H1 (cell line): ENCODE data around the gene EPX. TPM values are rescaled to one million over a fixed set of nuclear protein-coding genes. Genes with fewer than 3 reads are reported as not detected.

Experiments
- CTCF ChIA-PET: fragments of 300-600 bp; sonication (Branson Sonifier 250); formaldehyde crosslinking; loops from one replicate; lab custom pipeline; 2021; ENCODE audit not compliant: partially characterized antibody; lab: Charles Lee
- POLR2A ChIA-PET: fragments of 300-600 bp; sonication (Branson Sonifier 250); formaldehyde crosslinking; loops from one replicate; lab custom pipeline; 2021; ENCODE audit warnings: inconsistent platforms; ENCODE audit not compliant: partially characterized antibody; lab: Charles Lee
- DNase-seq, 2 experiments: peaks; one replicate each; pipeline versions ENCODE4 v3.0.0 to v3.0.0-alpha.2; 2010 to 2022; ENCODE audit warnings: low spot score in 2 of 2, low read depth in 1 of 2, mixed read lengths in 1 of 2
- FAIRE-seq: peaks from 2 replicates; lab custom pipeline; 2011; peaks lifted over from hg19 to GRCh38; lab: Jason Lieb, UNC
- H2AFZ ChIP-seq: 2 replicates; pipeline ENCODE4 v1.8.1; 2012; ENCODE audit warnings: low read length, inconsistent platforms
- H2AK5ac ChIP-seq: 2 replicates; pipeline ENCODE4 v1.6.1; 2013; ENCODE audit warnings: low read depth, low read length
- H2BK120ac ChIP-seq: replicated peaks from 2 replicates; pipeline ENCODE3; 2013; ENCODE audit warnings: low read depth, low read length, inconsistent platforms
- H2BK12ac ChIP-seq: 2 replicates; pipeline ENCODE4 v1.6.1; 2013; ENCODE audit warnings: low read depth, low read length
- H2BK15ac ChIP-seq: 2 replicates; pipeline ENCODE4 v1.6.1; 2013; ENCODE audit warnings: low read length
- H2BK20ac ChIP-seq: 2 replicates; pipeline ENCODE4 v1.6.1; 2013; ENCODE audit warnings: low read length
- H2BK5ac ChIP-seq: 2 replicates; pipeline ENCODE4 v1.6.1; 2013; ENCODE audit warnings: low read depth, low read length
- H3K14ac ChIP-seq: 2 replicates; pipeline ENCODE4 v1.6.1; 2013; ENCODE audit warnings: inconsistent platforms; ENCODE audit not compliant: insufficient read length
- H3K18ac ChIP-seq: 2 replicates; pipeline ENCODE4 v1.6.1; 2013; ENCODE audit warnings: low read length; ENCODE audit errors: extremely low read depth
- H3K23ac ChIP-seq: 2 replicates; pipeline ENCODE4 v1.6.1; 2013; ENCODE audit warnings: inconsistent platforms; ENCODE audit not compliant: insufficient read length
- H3K23me2 ChIP-seq: 2 replicates; pipeline ENCODE4 v1.6.1; 2013; ENCODE audit warnings: low read depth, low read length
- H3K27ac ChIP-seq: 2 replicates; pipeline ENCODE4 v1.6.1; 2011; ENCODE audit warnings: low read depth, low read length, inconsistent platforms
- H3K27me3 ChIP-seq, 4 experiments: replicated peaks in 1 of 4; 1 replicate in 1 of 4; 2 replicates in 3 of 4; pipeline versions ENCODE4 v1.6.1 to v1.8.1; 2011 to 2013; ENCODE audit warnings: low read length in 3 of 4, mild to moderate bottlenecking in 3 of 4, inconsistent platforms in 2 of 4, mixed read lengths in 2 of 4, moderate library complexity in 1 of 4; ENCODE audit not compliant: control insufficient read depth in 3 of 4, insufficient read depth in 3 of 4; ENCODE audit errors: extremely low read depth in 1 of 4
- H3K36me3 ChIP-seq, 4 experiments: 2 replicates each; pipeline versions ENCODE4 v1.6.1 to v1.8.1; 2011 to 2013; ENCODE audit warnings: mild to moderate bottlenecking in 4 of 4, low read length in 3 of 4, moderate library complexity in 2 of 4, control low read depth in 1 of 4, inconsistent platforms in 1 of 4; ENCODE audit not compliant: insufficient read depth in 4 of 4, control insufficient read depth in 2 of 4
- H3K4ac ChIP-seq: replicated peaks from 2 replicates; pipeline ENCODE3; 2013; ENCODE audit warnings: low read length, low read depth, mixed read lengths, inconsistent platforms; ENCODE audit not compliant: insufficient read length
- H3K4me1 ChIP-seq, 4 experiments: replicated peaks in 1 of 4; 1 replicate in 1 of 4; 2 replicates in 3 of 4; pipeline versions ENCODE4 v1.6.1 to v1.8.1; 2011 to 2013; ENCODE audit warnings: low read length in 3 of 4, inconsistent platforms in 2 of 4, mixed read lengths in 1 of 4; ENCODE audit not compliant: insufficient read depth in 4 of 4, control insufficient read depth in 3 of 4
- H3K4me2 ChIP-seq, 2 experiments: 2 replicates each; pipeline versions ENCODE4 v1.6.1 to v1.8.1; 2011 to 2013; ENCODE audit warnings: low read depth in 2 of 2, low read length in 2 of 2, control low read depth in 1 of 2, inconsistent platforms in 1 of 2, mild to moderate bottlenecking in 1 of 2; ENCODE audit not compliant: insufficient read depth in 1 of 2
- H3K4me3 ChIP-seq, 4 experiments: fragments of 200-600, 300-600 bp in 1 of 4; sonication (generic), shearing (Covaris generic), sonication (Bioruptor Twin) in 1 of 4; 2 replicates each; pipeline versions ENCODE4 v1.5.1 to v1.8.1; 2011 to 2016; ENCODE audit warnings: low read length in 4 of 4, low read depth in 3 of 4, control low read depth in 2 of 4, inconsistent platforms in 2 of 4, mild to moderate bottlenecking in 2 of 4, mixed read lengths in 1 of 4, moderate library complexity in 1 of 4; ENCODE audit not compliant: insufficient read depth in 2 of 4; ENCODE audit errors: extremely low read depth in 1 of 4
- H3K56ac ChIP-seq: replicated peaks from 2 replicates; pipeline ENCODE3; 2013; ENCODE audit warnings: low read depth, mild to moderate bottlenecking, mixed read lengths, low read length, inconsistent platforms; ENCODE audit not compliant: insufficient read length
- H3K79me1 ChIP-seq: 2 replicates; pipeline ENCODE4 v1.6.1; 2013; ENCODE audit warnings: low read depth, low read length, control low read depth
- H3K79me2 ChIP-seq, 2 experiments: 2 replicates each; pipeline versions ENCODE4 v1.6.1 to v1.8.1; 2012 to 2013; ENCODE audit warnings: low read length in 2 of 2, mild to moderate bottlenecking in 2 of 2, inconsistent platforms in 1 of 2; ENCODE audit not compliant: insufficient read depth in 2 of 2, control insufficient read depth in 1 of 2
- H3K9ac ChIP-seq, 4 experiments: replicated peaks in 1 of 4; 1 replicate in 1 of 4; 2 replicates in 3 of 4; pipeline versions ENCODE4 v1.6.1 to v1.8.1; 2011 to 2013; ENCODE audit warnings: low read depth in 3 of 4, low read length in 3 of 4, control low read depth in 2 of 4, mild to moderate bottlenecking in 2 of 4, moderate library complexity in 2 of 4, inconsistent platforms in 1 of 4; ENCODE audit errors: extremely low read depth in 1 of 4
- H3K9me3 ChIP-seq, 2 experiments: 2 replicates each; pipeline versions ENCODE4 v1.6.1 to v1.8.1; 2012 to 2013; ENCODE audit warnings: mild to moderate bottlenecking in 2 of 2, moderate library complexity in 2 of 2, control low read depth in 1 of 2, inconsistent platforms in 1 of 2, low read depth in 1 of 2, low read length in 1 of 2, mixed read lengths in 1 of 2; ENCODE audit not compliant: insufficient read depth in 2 of 2
- H4K20me1 ChIP-seq, 2 experiments: replicated peaks in 1 of 2; 2 replicates each; pipeline versions ENCODE3 to v1.8.1; 2011 to 2013; ENCODE audit warnings: inconsistent platforms in 2 of 2, low read length in 2 of 2, mild to moderate bottlenecking in 1 of 2; ENCODE audit not compliant: insufficient read depth in 2 of 2, control insufficient read depth in 1 of 2
- H4K5ac ChIP-seq: 2 replicates; pipeline ENCODE4 v1.6.1; 2013; ENCODE audit warnings: low read length, low read depth, mixed read lengths, inconsistent platforms; ENCODE audit not compliant: insufficient read length
- H4K8ac ChIP-seq: 2 replicates; pipeline ENCODE4 v1.8.0; 2013; ENCODE audit warnings: mild to moderate bottlenecking, moderate library complexity, low read length, inconsistent platforms; ENCODE audit not compliant: insufficient read depth; ENCODE audit errors: extremely low read depth
- H4K91ac ChIP-seq: replicated peaks from 2 replicates; pipeline ENCODE3; 2013; ENCODE audit warnings: low read length, mixed read lengths, inconsistent platforms; ENCODE audit not compliant: insufficient read length
- FOSL1 ChIP-seq: IDR thresholded peaks from 2 replicates; pipeline ENCODE4 v1.6.1; 2011; ENCODE audit warnings: mild to moderate bottlenecking, low read depth, low read length, moderate library complexity; ENCODE audit not compliant: insufficient read depth
- WGBS, 2 experiments: shearing (Covaris generic) in 1 of 2; methylation state at CpG; one replicate each; pipeline versions ENCODE4 v1.1.6 to v1.1.7; 2013 to 2015; ENCODE audit warnings: low lambda C conversion rate in 2 of 2, mixed read lengths in 2 of 2, inconsistent platforms in 1 of 2, low coverage in 1 of 2, missing lambda C conversion rate in 1 of 2; ENCODE audit not compliant: insufficient replicate concordance in 2 of 2, insufficient coverage in 1 of 2, insufficient read length in 1 of 2; ENCODE audit errors: extremely low coverage in 1 of 2, missing lambda C conversion rate in 1 of 2; 5-methylcytosine and 5-hydroxymethylcytosine counted together
- polyA plus RNA-seq, 7 experiments: library from polyadenylated mRNA; depleted of rRNA in 3 of 7; stranded (reverse) in 5 of 7; unstranded in 2 of 7; fragments of >200 nt in 5 of 7; fragments of 200-250 nt in 2 of 7; gene quantifications; 1 replicate in 5 of 7; 2 replicates in 1 of 7; 4 replicates in 1 of 7; pipeline versions ENCODE4 v1.2.1 to v1.2.3, GENCODE V29; 2011 to 2013; ENCODE audit warnings: missing spikeins in 2 of 7, mixed read lengths in 2 of 7
- total RNA-seq: library from RNA; stranded (reverse); fragmentation: NEBNext Ultra II Directional; extraction: Animal tissue kit (Norgen Biotek cat#: 25700); gene quantifications from 2 replicates; pipeline ENCODE4 v1.2.1, GENCODE V29; 2021

The EPX gene
- total and polyA plus RNA-seq, 2 of the 8 experiments (the other 6 are each of a cell fraction or from before 2014, with no cell fraction given) = not detected

- Histone ChIP-seq H3K56ac (no peak overlapping the region), H3K9ac (no peak overlapping the region), H2AK5ac (no peak overlapping the region), H4K5ac (no peak overlapping the region), H3K18ac (no peak overlapping the region), H2BK20ac (no peak overlapping the region), H2BK15ac (0 out of 2 replicates have a peak overlapping the region, but pooled peaks have one; percentile 14), H2BK5ac (no peak overlapping the region), H4K20me1 (no peaks in the 10 kb centered on the region), H3K4me1 (peaks cover 0 to 10% (median 2%) of the 10 kb centered on the region in 4 experiments; a peak in 5 of 7 replicates), H3K4me3 (no peak overlapping the region), H3K4me2 (no peak overlapping the region), H3K79me2 (no peaks in the 10 kb centered on the region), H2BK120ac (no peak overlapping the region), H2BK12ac (no peak overlapping the region), H3K27ac (no peak overlapping the region), H2AFZ (no peak overlapping the region), H3K9me3 (peaks cover 6 to 8% of the 10 kb centered on the region in 2 experiments; a peak in 3 of 4 replicates), H3K23ac (no peak overlapping the region), H3K36me3 (no peaks in the 10 kb centered on the region), H3K4ac (no peak overlapping the region), H3K14ac (no peak overlapping the region), H3K27me3 (peaks cover 25 to 40% (median 39%) of the 10 kb centered on the region in 4 experiments), H3K23me2 (peaks cover 5% of the 10 kb centered on the region; the same call in 1 of the 2 replicates), H3K79me1 (no peaks in the 10 kb centered on the region), H4K91ac (no peak overlapping the region), H4K8ac (no peak overlapping the region; the same call in 1 of the 2 replicates)
- no peak for DNase-seq
- ChIA-PET CTCF (interaction anchor here (0.8 to 1.2 kb wide), 4 partner anchors 9 to 49 kb away, joined by 3 to 5 read pairs (median 4); no protein-coding TSS in a partner anchor), POLR2A (no interaction called here)
- 84% methylated on average over 10 of the region's 10 CpGs; no CpG with 5 or more reads in 1 of the 2 experiments for WGBS, 2 experiments
- no peak for FAIRE-seq
- TF ChIP-seq FOSL1 = no peak
These were observed 53.0 kb downstream of the EPX start for GRCh38 chr17:58245428-58246103.
